Lower lobe of right lung (tissue), 2 donors: ENCODE data around the gene KCNIP3. TPM values are rescaled to one million over a fixed set of nuclear protein-coding genes. Genes with fewer than 3 reads are reported as not detected.

Experiments
- ATAC-seq, 2 donors: fragments of 200-7000 bp; cut with Tn5 transposase; one replicate each; pipeline ENCODE4 v1.9.1; 2020 to 2022; ENCODE audit warnings: mild to moderate bottlenecking in 2 of 2, moderate library complexity in 2 of 2
- DNase-seq: peaks from one replicate; pipeline ENCODE4 v3.0.0-alpha.2; 2020
- H3K27ac ChIP-seq: fragments of 200-600 bp; one replicate; pipeline ENCODE4 v1.8.0; 2022
- H3K27me3 ChIP-seq: fragments of 200-600 bp; one replicate; pipeline ENCODE4 v1.8.0; 2022; ENCODE audit warnings: low read depth
- H3K36me3 ChIP-seq: fragments of 200-600 bp; one replicate; pipeline ENCODE4 v1.8.0; 2022; ENCODE audit warnings: mild to moderate bottlenecking
- H3K4me1 ChIP-seq: fragments of 200-600 bp; one replicate; pipeline ENCODE4 v1.8.0; 2022
- H3K4me3 ChIP-seq: fragments of 200-600 bp; one replicate; pipeline ENCODE4 v1.8.0; 2022; ENCODE audit warnings: mild to moderate bottlenecking
- H3K9me3 ChIP-seq: fragments of 200-600 bp; one replicate; pipeline ENCODE4 v1.8.0; 2022
- intact Hi-C: fragments of 100-400 bp; cut with DNase I; formaldehyde crosslinking; loops from one replicate; pipeline ENCODE4 v1.11.0; 2022
- long read RNA-seq: library from polyadenylated mRNA; unstranded; transcript quantifications from one replicate; pipeline ENCODE4 v2.0.0, GENCODE V29; 2021
- total RNA-seq: library from RNA; stranded (reverse); fragmentation: NEBNext Ultra II Directional; extraction: Animal tissue kit (Norgen Biotek cat#: 25700); gene quantifications from one replicate; pipeline ENCODE4 v1.2.1, GENCODE V29; 2021
- TF ChIP-seq, protein P1 (sequence below): fragments of 200-600 bp; IDR thresholded peaks from one replicate; pipeline ENCODE4 v1.8.0; 2022; ENCODE audit warnings: antibody characterized with exemption, mild to moderate bottlenecking
- donor health status: DM: no; HTN: yes; CAD: no; lungs with severe emphysema.

KCNIP3 gene
- 2.6 TPM for total RNA-seq
- long read RNA-seq, partial matches to known transcripts = 1 of 5 reads
- long read RNA-seq, other reads (novel, unspliced or antisense) = 2 of 5 reads

DNA sequence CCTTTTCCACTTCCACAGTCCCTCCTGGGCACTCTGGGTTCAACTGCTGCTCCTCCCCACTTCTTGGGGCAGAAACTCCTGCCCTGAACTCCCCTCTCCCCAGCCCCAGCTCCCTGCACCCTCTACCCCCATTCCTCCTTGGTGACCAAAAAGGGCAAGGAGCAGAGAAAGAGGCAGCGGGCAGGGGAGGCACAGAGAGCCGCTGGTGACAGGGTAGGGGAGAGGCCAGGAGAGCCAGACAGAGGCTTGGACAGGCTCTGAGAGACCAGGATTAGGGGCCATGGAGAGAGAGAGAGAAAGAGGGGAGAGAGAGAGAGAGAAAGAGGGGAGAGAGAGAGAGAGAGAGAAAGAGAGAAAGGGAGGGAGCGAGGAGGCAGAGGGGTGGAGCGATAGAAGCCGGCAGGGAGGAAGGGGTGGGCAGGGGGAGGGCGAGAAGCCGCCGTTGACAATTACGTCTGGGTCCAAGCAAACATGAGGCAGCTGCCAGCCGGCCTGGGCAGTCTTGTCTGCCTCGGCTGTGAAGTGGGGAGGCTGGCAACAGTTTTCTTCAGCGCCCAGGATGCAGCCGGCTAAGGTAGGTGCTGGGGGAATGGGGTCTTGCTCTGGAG lies at the start of gene KCNIP3:
TSS of gene KCNIP3 (plus strand) at position 468 of the 608 bp plus-strand sequence. CDS start at position 560, 92 bp downstream.
- TF ChIP-seq, protein P1, sequence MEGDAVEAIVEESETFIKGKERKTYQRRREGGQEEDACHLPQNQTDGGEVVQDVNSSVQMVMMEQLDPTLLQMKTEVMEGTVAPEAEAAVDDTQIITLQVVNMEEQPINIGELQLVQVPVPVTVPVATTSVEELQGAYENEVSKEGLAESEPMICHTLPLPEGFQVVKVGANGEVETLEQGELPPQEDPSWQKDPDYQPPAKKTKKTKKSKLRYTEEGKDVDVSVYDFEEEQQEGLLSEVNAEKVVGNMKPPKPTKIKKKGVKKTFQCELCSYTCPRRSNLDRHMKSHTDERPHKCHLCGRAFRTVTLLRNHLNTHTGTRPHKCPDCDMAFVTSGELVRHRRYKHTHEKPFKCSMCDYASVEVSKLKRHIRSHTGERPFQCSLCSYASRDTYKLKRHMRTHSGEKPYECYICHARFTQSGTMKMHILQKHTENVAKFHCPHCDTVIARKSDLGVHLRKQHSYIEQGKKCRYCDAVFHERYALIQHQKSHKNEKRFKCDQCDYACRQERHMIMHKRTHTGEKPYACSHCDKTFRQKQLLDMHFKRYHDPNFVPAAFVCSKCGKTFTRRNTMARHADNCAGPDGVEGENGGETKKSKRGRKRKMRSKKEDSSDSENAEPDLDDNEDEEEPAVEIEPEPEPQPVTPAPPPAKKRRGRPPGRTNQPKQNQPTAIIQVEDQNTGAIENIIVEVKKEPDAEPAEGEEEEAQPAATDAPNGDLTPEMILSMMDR = no peak
- DNase-seq (no peak), ATAC-seq (peak in 1 of 2 donors; percentile 4)
- H3K4me3 ChIP-seq = no peak within 1 kb of the TSS
- intact Hi-C loops = no loop called here
- no peak within 1 kb of the TSS for H3K27ac ChIP-seq
- H3K9me3 ChIP-seq = no peaks in the 10 kb centered on the region
- no peaks in the 10 kb centered on the region for H3K27me3 ChIP-seq
- H3K4me1 ChIP-seq = no peaks in the 10 kb centered on the region
- H3K36me3 ChIP-seq = no peaks in the 10 kb centered on the region

DNA sequence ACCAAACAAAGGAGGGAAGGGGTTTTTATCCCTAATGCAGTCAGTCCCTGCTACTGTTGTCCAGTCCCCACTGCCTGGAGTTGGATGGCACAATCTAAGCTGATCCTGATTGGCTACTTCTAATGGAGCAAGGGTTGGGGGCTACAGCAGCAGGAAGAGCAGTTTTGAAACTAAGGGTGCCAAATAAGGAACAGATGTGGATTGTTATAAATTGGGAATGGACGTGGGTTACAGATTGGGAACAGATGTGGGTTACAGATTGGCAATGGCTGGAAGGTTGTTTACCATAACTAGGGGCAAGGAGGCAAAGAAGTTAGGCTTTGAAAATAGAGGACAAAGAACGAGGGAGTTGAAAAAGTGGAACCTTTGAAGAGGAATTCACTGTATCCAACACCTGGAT lies 38.9 kb upstream of the KCNIP3 start:
- H3K27ac ChIP-seq = no peak overlapping the region
- intact Hi-C loops = no loop called here
- no peaks in the 10 kb centered on the region for H3K9me3 ChIP-seq
- ATAC-seq (no peak), DNase-seq (no peak)
- no peak overlapping the region for H3K4me3 ChIP-seq
- no peaks in the 10 kb centered on the region for H3K4me1 ChIP-seq
- no peaks in the 10 kb centered on the region for H3K36me3 ChIP-seq
- no peaks in the 10 kb centered on the region for H3K27me3 ChIP-seq
- TF ChIP-seq, protein P1 = no peak

DNA sequence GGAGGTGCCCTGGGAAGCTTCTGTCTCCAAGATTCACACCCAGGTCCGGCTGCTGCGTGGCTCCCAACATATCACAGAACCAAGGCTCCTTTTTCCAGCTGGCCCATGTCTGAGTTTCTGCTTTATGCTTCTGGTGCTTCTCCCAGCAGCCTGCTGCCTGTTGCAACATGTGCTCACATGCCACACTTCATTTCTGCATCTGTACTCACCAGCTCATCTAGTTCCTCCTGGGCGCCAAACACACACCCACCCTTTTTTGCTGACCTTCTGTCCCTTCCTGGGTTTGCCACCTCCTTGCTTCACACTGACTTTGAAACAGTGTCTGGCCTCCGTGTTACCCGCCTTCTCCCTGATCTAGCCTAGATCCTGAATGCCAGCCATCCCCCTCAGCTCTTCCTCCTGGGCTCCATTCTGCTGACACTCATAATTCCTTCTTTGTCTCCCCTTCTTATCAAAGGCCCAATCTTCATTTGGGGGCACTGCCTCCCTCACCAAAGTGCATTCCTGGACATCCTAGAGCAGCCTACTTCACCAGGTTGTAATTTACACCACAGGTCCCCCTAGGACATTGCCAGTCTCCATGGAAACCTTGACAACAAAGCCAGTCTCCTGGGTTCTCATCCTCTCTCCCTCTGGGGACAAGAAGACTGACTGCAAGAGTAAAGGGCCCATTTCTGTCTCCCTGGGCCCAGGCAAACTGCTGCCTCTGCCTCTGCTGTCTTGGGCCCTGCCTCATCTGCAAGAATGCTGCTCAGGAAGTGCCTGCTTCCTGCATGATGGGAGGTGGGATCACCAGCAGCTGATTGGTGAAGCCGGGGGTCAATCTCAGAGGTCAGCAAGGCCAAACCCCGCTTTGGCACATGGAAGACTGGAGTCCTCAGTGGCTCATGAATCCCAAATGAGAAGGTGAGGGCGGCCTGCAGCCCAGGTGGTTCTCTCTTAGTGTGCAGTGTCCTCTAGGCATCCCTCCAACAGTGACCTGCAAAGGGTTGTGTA lies 36.8 kb upstream of the KCNIP3 start:
- Histone ChIP-seq H3K9me3 (no peaks in the 10 kb centered on the region), H3K36me3 (no peaks in the 10 kb centered on the region), H3K27ac (no peak overlapping the region), H3K4me3 (no peak overlapping the region), H3K27me3 (no peaks in the 10 kb centered on the region), H3K4me1 (no peaks in the 10 kb centered on the region)
- TF ChIP-seq, protein P1 = no peak
- ATAC-seq (peak; percentile 82 to 90), DNase-seq (peak; percentile 71)
- intact Hi-C loops = no loop called here

DNA sequence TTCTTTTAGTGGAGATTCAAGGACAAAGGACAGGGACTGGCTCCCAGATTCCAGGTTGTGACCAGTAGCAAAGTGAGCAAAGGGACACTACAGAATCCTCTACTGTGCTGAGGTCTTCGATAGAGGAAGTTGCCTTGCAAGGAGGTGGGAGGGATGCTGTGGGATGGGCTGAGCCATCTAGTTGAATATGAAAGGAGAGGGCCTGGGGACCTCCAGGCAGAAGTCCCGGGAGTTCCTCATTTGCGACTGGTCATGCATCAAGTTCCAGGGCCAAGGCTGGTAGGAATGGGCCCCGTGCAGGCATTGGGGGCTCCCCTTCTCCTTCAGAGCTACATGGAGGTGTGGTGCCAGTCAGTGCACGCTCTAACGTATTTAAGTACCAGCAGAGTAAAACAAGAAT lies 35.5 kb upstream of the KCNIP3 start:
- Histone ChIP-seq H3K4me3 (no peak overlapping the region), H3K4me1 (no peaks in the 10 kb centered on the region), H3K9me3 (no peaks in the 10 kb centered on the region), H3K36me3 (no peaks in the 10 kb centered on the region), H3K27ac (no peak overlapping the region), H3K27me3 (no peaks in the 10 kb centered on the region)
- peak; percentile 48 to 65 for ATAC-seq
- intact Hi-C loops = no loop called here
- TF ChIP-seq, protein P1 = no peak
- DNase-seq = no peak

DNA sequence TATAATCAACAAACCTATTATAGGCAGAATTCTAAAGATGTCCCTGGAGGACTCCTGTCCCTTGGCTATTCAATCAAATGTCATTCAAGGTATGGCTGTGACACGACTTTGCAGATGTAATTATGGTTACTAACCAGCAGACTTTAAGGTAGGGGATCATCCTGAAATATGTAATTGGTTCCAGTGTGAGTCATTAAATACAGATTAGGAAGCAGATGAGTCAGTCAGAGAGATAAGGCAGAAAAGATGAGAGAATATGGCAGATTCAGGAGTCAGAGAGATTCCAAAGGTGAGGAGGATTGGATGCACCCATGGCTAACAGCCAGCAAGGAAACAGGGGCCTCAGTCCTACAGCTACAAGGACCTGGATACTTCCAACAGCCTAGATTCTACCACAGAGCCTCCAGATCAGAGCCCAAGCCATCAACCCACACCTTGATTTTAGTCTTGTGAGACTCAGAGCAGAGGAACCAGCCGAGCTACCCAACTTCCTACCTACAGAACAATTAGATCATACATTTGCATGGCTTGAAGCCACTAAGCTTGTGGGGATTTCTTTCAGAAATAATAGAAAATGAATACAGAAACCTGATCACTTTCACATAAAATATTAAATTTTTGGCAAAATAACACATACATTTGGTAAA lies 34.1 kb upstream of the KCNIP3 start:
- Histone ChIP-seq H3K4me1 (no peaks in the 10 kb centered on the region), H3K36me3 (no peaks in the 10 kb centered on the region), H3K9me3 (no peaks in the 10 kb centered on the region), H3K27me3 (no peaks in the 10 kb centered on the region), H3K27ac (no peak overlapping the region), H3K4me3 (no peak overlapping the region)
- DNase-seq = no peak
- ATAC-seq = no peak
- intact Hi-C loops = no loop called here
- TF ChIP-seq, protein P1 = no peak
